CD4-positive, alpha-beta T cell (primary cell): ENCODE data around the gene PPP1R37. TPM values are rescaled to one million over a fixed set of nuclear protein-coding genes. Genes with fewer than 3 reads are reported as not detected.
A peak's percentile ranks its signal among the peaks of the same experiment; 100 is the strongest.

Experiments
- ATAC-seq: fragments of 200-7000 bp; cut with Tn5 transposase; one replicate; pipeline ENCODE4 v1.10.0; 2022; ENCODE audit warnings: mild to moderate bottlenecking; ENCODE audit not compliant: poor library complexity
- CTCF ChIA-PET: fragments of 350-600 bp; sonication (Branson Sonifier 250); formaldehyde crosslinking; loops from one replicate; lab custom pipeline; 2021; ENCODE audit warnings: antibody characterized with exemption, inconsistent platforms; lab: Charles Lee
- POLR2A ChIA-PET: fragments of 350-600 bp; sonication (Branson Sonifier 250); formaldehyde crosslinking; loops from one replicate; lab custom pipeline; 2021; ENCODE audit warnings: antibody characterized with exemption, inconsistent platforms; lab: Charles Lee
- DNase-seq, 14 experiments: peaks; one replicate each; pipeline ENCODE4 v3.0.0-alpha.2; 2013 to 2020; ENCODE audit warnings: mixed read lengths in 2 of 14
- H3K27ac ChIP-seq, 2 donors: one replicate each; pipeline versions ENCODE4 v1.5.1 to v1.7.0; 2013; ENCODE audit warnings: low read length in 2 of 2, low read depth in 1 of 2, mild to moderate bottlenecking in 1 of 2
- H3K27me3 ChIP-seq, 2 experiments: 1 replicate in 1 of 2; 2 replicates in 1 of 2; pipeline versions ENCODE4 v1.6.1 to v1.7.0; 2013; ENCODE audit warnings: low read length in 2 of 2, control low read depth in 1 of 2, mild to moderate bottlenecking in 1 of 2, moderate library complexity in 1 of 2; ENCODE audit not compliant: insufficient read depth in 2 of 2, control insufficient read depth in 1 of 2
- H3K36me3 ChIP-seq: one replicate; pipeline ENCODE4 v1.6.1; 2013; ENCODE audit warnings: low read length, control low read depth; ENCODE audit not compliant: insufficient read depth
- H3K4me1 ChIP-seq: one replicate; pipeline ENCODE4 v1.6.1; 2013; ENCODE audit warnings: low read length, control low read depth; ENCODE audit not compliant: insufficient read depth
- H3K4me3 ChIP-seq: one replicate; pipeline ENCODE4 v1.5.1; 2013; ENCODE audit warnings: mild to moderate bottlenecking, low read length, moderate library complexity
- H3K9me3 ChIP-seq, 2 experiments: 1 replicate in 1 of 2; 2 replicates in 1 of 2; pipeline versions ENCODE4 v1.6.1 to v1.7.0; 2013; ENCODE audit warnings: low read length in 2 of 2, mild to moderate bottlenecking in 2 of 2, control low read depth in 1 of 2, moderate library complexity in 1 of 2; ENCODE audit not compliant: control insufficient read depth in 1 of 2, insufficient read depth in 1 of 2
- H3K27ac Mint-ChIP-seq: one replicate; pipeline ENCODE4 v1.8.0; 2020; ENCODE audit warnings: mixed read lengths
- H3K27me3 Mint-ChIP-seq: one replicate; pipeline ENCODE4 v1.8.0; 2021; ENCODE audit warnings: mixed read lengths
- H3K36me3 Mint-ChIP-seq: one replicate; pipeline ENCODE4 v1.8.0; 2021; ENCODE audit warnings: low read depth, mixed read lengths
- H3K4me1 Mint-ChIP-seq: one replicate; pipeline ENCODE4 v1.8.0; 2021; ENCODE audit warnings: low read depth, mixed read lengths
- H3K4me3 Mint-ChIP-seq: one replicate; pipeline ENCODE4 v1.8.0; 2020; ENCODE audit warnings: mild to moderate bottlenecking, mixed read lengths
- H3K9me3 Mint-ChIP-seq: one replicate; pipeline ENCODE4 v1.8.0; 2020; ENCODE audit warnings: mixed read lengths
- intact Hi-C, 2 experiments: fragments of 100-400 bp; cut with DNase I in 1 of 2; cut with micrococcal nuclease in 1 of 2; formaldehyde crosslinking; loops; one replicate each; pipeline versions ENCODE4 v1.15.1 to v1.9.0; 2023 to 2025; cut with DNase I, micrococcal nuclease
- total RNA-seq, 174 experiments: library from RNA in 2 of 174; stranded (reverse) in 2 of 174; gene quantifications; one replicate each; pipeline ENCODE4 v1.2.3 and lab custom pipeline; 2021 to 2026
- TF ChIP-seq, protein P1 (sequence below): fragments of 200-600 bp; IDR thresholded peaks from one replicate; pipeline ENCODE4 v1.8.0; 2022; ENCODE audit warnings: antibody characterized with exemption, mild to moderate bottlenecking

PPP1R37 gene
- total RNA-seq, 2 experiments from 2014 or later: 17.2 to 19.6 TPM

DNA sequence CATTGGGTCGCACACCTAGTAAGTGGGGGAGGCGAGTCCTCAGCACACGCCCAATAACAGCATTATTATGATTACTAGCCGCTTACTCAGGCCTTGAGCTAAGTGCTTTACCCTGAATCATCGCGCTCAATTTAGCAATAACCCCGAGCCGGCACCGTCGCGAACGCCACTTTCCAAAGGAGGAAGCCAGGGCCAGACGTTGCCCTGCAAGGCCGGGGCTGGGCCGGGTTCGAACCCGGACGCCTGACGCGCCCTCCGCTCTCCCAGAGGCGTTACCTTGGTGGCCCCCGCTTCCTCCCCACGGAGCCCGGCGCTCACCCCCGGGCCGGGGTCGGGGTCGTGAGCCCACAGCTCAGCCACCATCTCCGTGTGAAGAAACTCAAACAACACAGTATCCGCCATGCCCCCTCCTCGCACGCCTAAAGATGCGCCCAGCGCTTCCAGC, 84.9 kb downstream of the PPP1R37 start, which contains the start of gene TRAPPC6A:
Gene TRAPPC6A, minus strand, starts transcription at position 421 of the 445 bp plus-strand sequence. Its CDS starts 19 bp downstream, at position 402.
- Histone ChIP-seq H3K27ac (peak within 1 kb of the TSS; percentile 86 to 91), H3K36me3 (peaks cover 15% of the 10 kb centered on the region), H3K4me1 (peaks cover 62% of the 10 kb centered on the region), H3K4me3 (peak within 1 kb of the TSS; percentile 93), H3K27me3 (no peaks in the 10 kb centered on the region), H3K9me3 (no peaks in the 10 kb centered on the region)
- peak within 1 kb of the TSS; percentile 87 for H3K4me3 Mint-ChIP-seq
- no peaks in the 10 kb centered on the region for H3K27me3 Mint-ChIP-seq
- peaks cover 41% of the 10 kb centered on the region for H3K4me1 Mint-ChIP-seq
- CTCF ChIA-PET: interaction anchor here (0.6 to 1.9 kb wide), 7 partner anchors 9 to 407 kb away, joined by 3 to 7 read pairs (median 5); partner anchors contain the start of gene PPP1R37
- ATAC-seq (no peak), DNase-seq (no peak)
- intact Hi-C loops: loop anchor here (1.0 to 10.0 kb wide), 7 partner anchors 74 to 725 kb away; partner anchors contain the start of genes TOMM40 (in 2 of the 2), ERCC2 (in 1 of the 2), MARK4 (in 1 of the 2) and MYPOP (in 1 of the 2)
- TF ChIP-seq, protein P1, sequence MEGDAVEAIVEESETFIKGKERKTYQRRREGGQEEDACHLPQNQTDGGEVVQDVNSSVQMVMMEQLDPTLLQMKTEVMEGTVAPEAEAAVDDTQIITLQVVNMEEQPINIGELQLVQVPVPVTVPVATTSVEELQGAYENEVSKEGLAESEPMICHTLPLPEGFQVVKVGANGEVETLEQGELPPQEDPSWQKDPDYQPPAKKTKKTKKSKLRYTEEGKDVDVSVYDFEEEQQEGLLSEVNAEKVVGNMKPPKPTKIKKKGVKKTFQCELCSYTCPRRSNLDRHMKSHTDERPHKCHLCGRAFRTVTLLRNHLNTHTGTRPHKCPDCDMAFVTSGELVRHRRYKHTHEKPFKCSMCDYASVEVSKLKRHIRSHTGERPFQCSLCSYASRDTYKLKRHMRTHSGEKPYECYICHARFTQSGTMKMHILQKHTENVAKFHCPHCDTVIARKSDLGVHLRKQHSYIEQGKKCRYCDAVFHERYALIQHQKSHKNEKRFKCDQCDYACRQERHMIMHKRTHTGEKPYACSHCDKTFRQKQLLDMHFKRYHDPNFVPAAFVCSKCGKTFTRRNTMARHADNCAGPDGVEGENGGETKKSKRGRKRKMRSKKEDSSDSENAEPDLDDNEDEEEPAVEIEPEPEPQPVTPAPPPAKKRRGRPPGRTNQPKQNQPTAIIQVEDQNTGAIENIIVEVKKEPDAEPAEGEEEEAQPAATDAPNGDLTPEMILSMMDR: no peak
- H3K27ac Mint-ChIP-seq: peak within 1 kb of the TSS; percentile 84
- peaks cover 15% of the 10 kb centered on the region for H3K36me3 Mint-ChIP-seq
- H3K9me3 Mint-ChIP-seq: no peaks in the 10 kb centered on the region
- POLR2A ChIA-PET: interaction anchor here (0.8 to 2.8 kb wide), 18 partner anchors 8 to 685 kb away, joined by 3 to 81 read pairs (median 6); partner anchors contain the start of genes CLASRP, CLPTM1, PPP1R37 and RELB

DNA sequence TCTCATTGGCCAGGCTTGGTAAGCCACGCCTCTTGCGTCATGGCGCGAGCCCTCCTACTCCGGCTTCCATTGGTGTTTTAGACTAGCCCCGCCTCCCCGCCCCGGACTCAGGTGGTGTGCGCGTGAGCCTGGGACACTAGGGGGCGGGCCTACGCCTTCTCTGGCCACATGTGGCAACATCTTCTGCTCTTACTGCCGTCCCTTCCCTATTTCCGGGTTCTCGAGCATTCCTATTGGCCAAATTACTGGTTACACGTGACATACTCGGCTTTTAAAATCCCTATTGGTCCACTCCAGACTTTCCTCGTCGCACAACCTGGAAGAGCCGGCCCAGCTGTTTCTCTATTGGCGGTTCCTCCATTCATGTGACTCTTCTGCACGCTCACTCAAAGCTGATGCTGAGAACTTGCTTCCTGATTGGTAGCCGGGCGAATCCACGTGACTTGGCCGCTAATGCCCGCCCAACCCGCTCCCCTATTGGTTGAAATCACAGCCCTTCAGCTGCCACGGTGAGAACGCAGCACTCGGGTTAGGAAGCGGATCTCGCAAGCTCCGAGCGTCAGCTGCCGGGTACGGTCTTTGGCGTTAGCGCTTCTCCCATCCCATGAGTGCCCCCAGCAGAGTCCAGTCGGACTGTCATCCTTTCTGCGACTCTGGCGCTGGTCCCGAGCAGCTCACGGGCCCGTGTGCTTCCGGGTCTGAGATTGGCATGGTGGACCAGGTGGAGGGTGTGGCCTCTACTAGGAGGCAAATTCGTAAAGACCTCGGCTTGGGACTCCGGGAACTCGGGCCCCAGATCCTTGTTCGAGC, 85.5 kb downstream of the PPP1R37 start, which contains the start of gene BLOC1S3:
Gene BLOC1S3, plus strand, starts transcription at position 523 of the 810 bp plus-strand sequence. CDS start 513 bp downstream, outside the sequence.
- no peaks in the 10 kb centered on the region for H3K27me3 ChIP-seq
- Mint-ChIP-seq H3K4me3 (peak within 1 kb of the TSS; percentile 87), H3K36me3 (peaks cover 15% of the 10 kb centered on the region), H3K27ac (peak within 1 kb of the TSS; percentile 84), H3K9me3 (no peaks in the 10 kb centered on the region), H3K27me3 (no peaks in the 10 kb centered on the region), H3K4me1 (peaks cover 42% of the 10 kb centered on the region)
- peak within 1 kb of the TSS; percentile 93 for H3K4me3 ChIP-seq
- intact Hi-C loops: loop anchor here (1.0 to 10.0 kb wide), 8 partner anchors 74 to 724 kb away; partner anchors contain the start of genes TOMM40 (in 2 of the 2), ERCC2 (in 1 of the 2), GEMIN7 (in 1 of the 2) and MARK4 (in 1 of the 2)
- peak; percentile 99 to 100 (median 100) for DNase-seq
- no peaks in the 10 kb centered on the region for H3K9me3 ChIP-seq
- POLR2A ChIA-PET: interaction anchor here (0.8 to 2.8 kb wide), 20 partner anchors 8 to 685 kb away, joined by 3 to 81 read pairs (median 6); partner anchors contain the start of genes CLASRP, CLPTM1, PPP1R37 and RELB
- ATAC-seq: peak; percentile 85
- H3K36me3 ChIP-seq: peaks cover 18% of the 10 kb centered on the region
- peak within 1 kb of the TSS; percentile 86 to 91 for H3K27ac ChIP-seq
- CTCF ChIA-PET: interaction anchor here (0.6 to 1.9 kb wide), 7 partner anchors 9 to 408 kb away, joined by 3 to 7 read pairs (median 5); partner anchors contain the start of gene PPP1R37
- H3K4me1 ChIP-seq: peaks cover 57% of the 10 kb centered on the region
- TF ChIP-seq, protein P1: peak; percentile 32
